ENCODE measurements around the gene SLC26A4. TPM values are rescaled to one million over a fixed set of nuclear protein-coding genes. Genes with fewer than 3 reads are reported as not detected.

The SLC26A4 gene
- total RNA-seq, 5 donors from 2014 or later (not counting 1 experiment from before 2014, with no cell fraction given): 0.10 to 1.1 (median 0.60) TPM; not detected in 2

- Mint-ChIP-seq H3K4me1 (peaks cover 4 to 8% (median 7%) of the 10 kb centered on the region in 3 donors), H3K4me3 (no peak overlapping the region), H3K27me3 (peaks cover 4 to 14% of the 10 kb centered on the region in 2 donors), H3K9me3 (no peaks in the 10 kb centered on the region), H3K27ac (no peak overlapping the region), H3K36me3 (no peaks in the 10 kb centered on the region)
- DNase-seq (no peak), ATAC-seq (replicated peaks in 1 of 4) (no peak)
- Histone ChIP-seq H3K4me1 (ENCODE audit: control insufficient read depth in 1 of 2, extremely low read depth in 1 of 2, insufficient read depth in 2 of 2, low read length in 2 of 2) (peaks cover 0 to 2% of the 10 kb centered on the region in 2 experiments), H3K9me3 (no peaks in the 10 kb centered on the region), H3K27me3 (replicated peaks in 1 of 2; ENCODE audit: control insufficient read depth in 2 of 2, extremely low read depth in 1 of 2, insufficient read depth in 2 of 2, low read length in 1 of 2) (no peaks in the 10 kb centered on the region), H3K27ac (ENCODE audit: low read length) (no peak overlapping the region), H3K4me3 (ENCODE audit: control insufficient read depth in 1 of 2, extremely low read depth in 1 of 2, low read length in 1 of 2) (no peak overlapping the region), H3K36me3 (ENCODE audit: control insufficient read depth in 2 of 2, extremely low read depth in 1 of 2, insufficient read depth in 1 of 2, low read length in 1 of 2) (no peaks in the 10 kb centered on the region)
- 100% methylated on average over 2 of the region's 3 CpGs for WGBS (ENCODE audit: insufficient coverage)
- ChIA-PET CTCF (no interaction called here), POLR2A (no interaction called here)
Measured at GRCh38 chr7:107703872-107704271, 43.2 kb downstream of the SLC26A4 start.

- H3K9me3 Mint-ChIP-seq: no peaks in the 10 kb centered on the region
- no peak overlapping the region for H3K4me3 Mint-ChIP-seq
- Histone ChIP-seq H3K27ac (ENCODE audit: low read length) (no peak overlapping the region), H3K4me1 (ENCODE audit: control insufficient read depth in 1 of 2, extremely low read depth in 1 of 2, insufficient read depth in 2 of 2, low read length in 2 of 2) (no peaks in the 10 kb centered on the region), H3K27me3 (replicated peaks in 1 of 2; ENCODE audit: control insufficient read depth in 2 of 2, extremely low read depth in 1 of 2, insufficient read depth in 2 of 2, low read length in 1 of 2) (no peaks in the 10 kb centered on the region), H3K36me3 (ENCODE audit: control insufficient read depth in 2 of 2, extremely low read depth in 1 of 2, insufficient read depth in 1 of 2, low read length in 1 of 2) (no peaks in the 10 kb centered on the region), H3K9me3 (no peaks in the 10 kb centered on the region), H3K4me3 (ENCODE audit: control insufficient read depth in 1 of 2, extremely low read depth in 1 of 2, low read length in 1 of 2) (no peak overlapping the region)
- peaks cover 3 to 4% of the 10 kb centered on the region in 2 donors for H3K27me3 Mint-ChIP-seq
- CTCF ChIA-PET: interaction anchor here in 1 of 2 donors (1.0 kb wide), 1 partner anchor 918 kb away, joined by 4 read pairs; no protein-coding TSS in a partner anchor
- no peaks in the 10 kb centered on the region for H3K4me1 Mint-ChIP-seq
- POLR2A ChIA-PET: no interaction called here
- DNase-seq (no peak), ATAC-seq (replicated peaks in 1 of 4) (no peak)
- H3K36me3 Mint-ChIP-seq: no peaks in the 10 kb centered on the region
- WGBS (ENCODE audit: insufficient coverage): 90% methylated on average over 1 of the region's 2 CpGs
- no peak overlapping the region for H3K27ac Mint-ChIP-seq
Measured at GRCh38 chr7:107708956-107709355, 48.3 kb downstream of the SLC26A4 start.

- no peaks in the 10 kb centered on the region for H3K4me1 ChIP-seq (ENCODE audit: control insufficient read depth in 1 of 2, extremely low read depth in 1 of 2, insufficient read depth in 2 of 2, low read length in 2 of 2)
- H3K27ac Mint-ChIP-seq: no peak overlapping the region
- H3K27ac ChIP-seq (ENCODE audit: low read length): no peak overlapping the region
- H3K4me3 ChIP-seq (ENCODE audit: control insufficient read depth in 1 of 2, extremely low read depth in 1 of 2, low read length in 1 of 2): no peak overlapping the region
- H3K27me3 ChIP-seq (replicated peaks in 1 of 2; ENCODE audit: control insufficient read depth in 2 of 2, extremely low read depth in 1 of 2, insufficient read depth in 2 of 2, low read length in 1 of 2): no peaks in the 10 kb centered on the region
- DNase-seq (no peak), ATAC-seq (replicated peaks in 1 of 4) (no peak)
- no peaks in the 10 kb centered on the region for H3K36me3 ChIP-seq (ENCODE audit: control insufficient read depth in 2 of 2, extremely low read depth in 1 of 2, insufficient read depth in 1 of 2, low read length in 1 of 2)
- no CpG with 5 or more reads among the region's 1 CpG for WGBS (ENCODE audit: insufficient coverage)
- H3K9me3 ChIP-seq: no peaks in the 10 kb centered on the region
- H3K4me1 Mint-ChIP-seq: no peaks in the 10 kb centered on the region
- peaks cover 4 to 7% of the 10 kb centered on the region in 2 donors for H3K27me3 Mint-ChIP-seq
- ChIA-PET CTCF (interaction anchor here in 1 of 2 donors (1.5 kb wide), 1 partner anchor 12 kb away, joined by 6 read pairs; no protein-coding TSS in a partner anchor), POLR2A (no interaction called here)
- H3K9me3 Mint-ChIP-seq: no peaks in the 10 kb centered on the region
- no peak overlapping the region for H3K4me3 Mint-ChIP-seq
- H3K36me3 Mint-ChIP-seq: no peaks in the 10 kb centered on the region
Measured at GRCh38 chr7:107711301-107711700, 50.7 kb downstream of the SLC26A4 start.

- no peak overlapping the region for H3K4me3 Mint-ChIP-seq
- H3K27me3 Mint-ChIP-seq: peaks cover 4 to 7% of the 10 kb centered on the region in 2 donors
- H3K36me3 Mint-ChIP-seq: no peaks in the 10 kb centered on the region
- no peaks in the 10 kb centered on the region for H3K4me1 Mint-ChIP-seq
- ChIA-PET CTCF (interaction anchor here (1.0 to 1.5 kb wide), 2 partner anchors 11 kb away, joined by 3 to 6 read pairs; no protein-coding TSS in a partner anchor), POLR2A (no interaction called here)
- Histone ChIP-seq H3K4me3 (ENCODE audit: control insufficient read depth in 1 of 2, extremely low read depth in 1 of 2, low read length in 1 of 2) (no peak overlapping the region), H3K9me3 (no peaks in the 10 kb centered on the region), H3K36me3 (ENCODE audit: control insufficient read depth in 2 of 2, extremely low read depth in 1 of 2, insufficient read depth in 1 of 2, low read length in 1 of 2) (no peaks in the 10 kb centered on the region), H3K27ac (ENCODE audit: low read length) (no peak overlapping the region), H3K27me3 (replicated peaks in 1 of 2; ENCODE audit: control insufficient read depth in 2 of 2, extremely low read depth in 1 of 2, insufficient read depth in 2 of 2, low read length in 1 of 2) (no peaks in the 10 kb centered on the region), H3K4me1 (ENCODE audit: control insufficient read depth in 1 of 2, extremely low read depth in 1 of 2, insufficient read depth in 2 of 2, low read length in 2 of 2) (no peaks in the 10 kb centered on the region)
- WGBS (ENCODE audit: insufficient coverage): no CpG with 5 or more reads among the region's 1 CpG
- ATAC-seq (replicated peaks in 1 of 4): no peak
- no peak for DNase-seq
- H3K9me3 Mint-ChIP-seq: no peaks in the 10 kb centered on the region
- H3K27ac Mint-ChIP-seq: no peak overlapping the region
Measured at GRCh38 chr7:107712025-107712424, 51.4 kb downstream of the SLC26A4 start.

GRCh38 chr7:107712896-107713295 is 52.3 kb downstream of the SLC26A4 start:
- H3K27ac ChIP-seq (ENCODE audit: low read length): no peak overlapping the region
- Mint-ChIP-seq H3K4me3 (no peak overlapping the region), H3K4me1 (no peaks in the 10 kb centered on the region), H3K27me3 (peaks cover 2 to 7% of the 10 kb centered on the region in 2 donors), H3K9me3 (no peaks in the 10 kb centered on the region), H3K36me3 (no peaks in the 10 kb centered on the region), H3K27ac (no peak overlapping the region)
- H3K9me3 ChIP-seq: no peaks in the 10 kb centered on the region
- ATAC-seq (replicated peaks in 1 of 4) (no peak), DNase-seq (no peak)
- no peaks in the 10 kb centered on the region for H3K27me3 ChIP-seq (replicated peaks in 1 of 2; ENCODE audit: control insufficient read depth in 2 of 2, extremely low read depth in 1 of 2, insufficient read depth in 2 of 2, low read length in 1 of 2)
- no peaks in the 10 kb centered on the region for H3K36me3 ChIP-seq (ENCODE audit: control insufficient read depth in 2 of 2, extremely low read depth in 1 of 2, insufficient read depth in 1 of 2, low read length in 1 of 2)
- H3K4me3 ChIP-seq (ENCODE audit: control insufficient read depth in 1 of 2, extremely low read depth in 1 of 2, low read length in 1 of 2): no peak overlapping the region
- ChIA-PET CTCF (interaction anchor here in 1 of 2 donors (1.5 kb wide), 1 partner anchor 10 kb away, joined by 6 read pairs; no protein-coding TSS in a partner anchor), POLR2A (interaction anchor here in 1 of 2 donors (0.7 kb wide), 1 partner anchor 249 kb away, joined by 4 read pairs; no protein-coding TSS in a partner anchor)
- no CpG with 5 or more reads among the region's 1 CpG for WGBS (ENCODE audit: insufficient coverage)
- H3K4me1 ChIP-seq (ENCODE audit: control insufficient read depth in 1 of 2, extremely low read depth in 1 of 2, insufficient read depth in 2 of 2, low read length in 2 of 2): no peaks in the 10 kb centered on the region

- no peaks in the 10 kb centered on the region for H3K36me3 ChIP-seq (ENCODE audit: control insufficient read depth in 2 of 2, extremely low read depth in 1 of 2, insufficient read depth in 1 of 2, low read length in 1 of 2)
- H3K4me1 ChIP-seq (ENCODE audit: control insufficient read depth in 1 of 2, extremely low read depth in 1 of 2, insufficient read depth in 2 of 2, low read length in 2 of 2): no peaks in the 10 kb centered on the region
- ChIA-PET POLR2A (no interaction called here), CTCF (no interaction called here)
- no peaks in the 10 kb centered on the region for H3K4me1 Mint-ChIP-seq
- H3K9me3 ChIP-seq: no peaks in the 10 kb centered on the region
- H3K9me3 Mint-ChIP-seq: no peaks in the 10 kb centered on the region
- H3K27me3 ChIP-seq (replicated peaks in 1 of 2; ENCODE audit: control insufficient read depth in 2 of 2, extremely low read depth in 1 of 2, insufficient read depth in 2 of 2, low read length in 1 of 2): no peaks in the 10 kb centered on the region
- H3K27me3 Mint-ChIP-seq: peaks cover 0 to 7% of the 10 kb centered on the region in 2 donors
- no peak overlapping the region for H3K4me3 ChIP-seq (ENCODE audit: control insufficient read depth in 1 of 2, extremely low read depth in 1 of 2, low read length in 1 of 2)
- no peak overlapping the region for H3K27ac ChIP-seq (ENCODE audit: low read length)
- DNase-seq (no peak), ATAC-seq (replicated peaks in 1 of 4) (no peak)
- no peak overlapping the region for H3K4me3 Mint-ChIP-seq
- 93% methylated on average over 5 of the region's 6 CpGs for WGBS (ENCODE audit: insufficient coverage)
- no peak overlapping the region for H3K27ac Mint-ChIP-seq
- no peaks in the 10 kb centered on the region for H3K36me3 Mint-ChIP-seq
Measured at GRCh38 chr7:107715531-107715930, 54.9 kb downstream of the SLC26A4 start.

Measured in T-cell (primary cell).